HG03280 (cell line): ENCODE results near the gene POTEH.
"Not testable (repeated sequence)": the region's sequence is repeated elsewhere in the genome, so short reads cannot be mapped to it uniquely, and the experiment has no call there.

ENCODE experiments used
- ATAC-seq: cut with Tn5 transposase; IDR thresholded peaks from one replicate; pipeline ENCODE4 v1.9.1; 2021; ENCODE audit warnings: mild to moderate bottlenecking, moderate library complexity; ENCODE audit not compliant: unreplicated experiment

The POTEH gene

GRCh38 chr22:15734411-15734810 lies 44.6 kb downstream of the POTEH start:
- not testable (repeated sequence) for ATAC-seq

- not testable (repeated sequence) for ATAC-seq
Measured at GRCh38 chr22:15738157-15738908, 48.5 kb downstream of the POTEH start.

GRCh38 chr22:15738909-15739391 lies 49.1 kb downstream of the POTEH start:
- ATAC-seq: not testable (repeated sequence)

- not testable (repeated sequence) for ATAC-seq
Measured at GRCh38 chr22:15747636-15748323, 58.0 kb downstream of the POTEH start.

GRCh38 chr22:15749181-15749970 lies 59.5 kb downstream of the POTEH start:
- not testable (repeated sequence) for ATAC-seq

GRCh38 chr22:15759443-15760097 lies 69.7 kb downstream of the POTEH start:
- ATAC-seq: not testable (repeated sequence)

GRCh38 chr22:15760388-15761150 lies 70.7 kb downstream of the POTEH start:
- not testable (repeated sequence) for ATAC-seq

- ATAC-seq: not testable (repeated sequence)
Measured at GRCh38 chr22:15761151-15761777, 71.4 kb downstream of the POTEH start.

- ATAC-seq: not testable (repeated sequence)
Measured at GRCh38 chr22:15763559-15763958, 73.7 kb downstream of the POTEH start.
